H9 (cell line): ENCODE results near the gene CDH15. TPM values are rescaled to one million over a fixed set of nuclear protein-coding genes. Genes with fewer than 3 reads are reported as not detected.

Experiments
- DNase-seq: peaks from one replicate; pipeline ENCODE4 v3.0.0-alpha.2; 2017
- H2AFZ ChIP-seq: one replicate; pipeline ENCODE4 v1.6.1; 2013; ENCODE audit warnings: mild to moderate bottlenecking, low read length, control low read depth, moderate library complexity
- H2AK5ac ChIP-seq: 2 replicates; pipeline ENCODE4 v1.6.1; 2013; ENCODE audit warnings: low read length, control low read depth, mixed read lengths; ENCODE audit not compliant: insufficient read length
- H2BK120ac ChIP-seq: one replicate; pipeline ENCODE4 v1.6.1; 2013; ENCODE audit warnings: low read depth, mild to moderate bottlenecking, low read length, control low read depth, inconsistent platforms; ENCODE audit not compliant: poor library complexity, severe bottlenecking
- H2BK12ac ChIP-seq: 2 replicates; pipeline ENCODE4 v1.6.1; 2013; ENCODE audit warnings: low read length, control low read depth, mixed read lengths, low read depth; ENCODE audit not compliant: insufficient read length
- H2BK15ac ChIP-seq: 2 replicates; pipeline ENCODE4 v1.6.1; 2013; ENCODE audit warnings: low read depth, low read length, control low read depth
- H2BK20ac ChIP-seq: one replicate; pipeline ENCODE4 v1.6.1; 2013; ENCODE audit warnings: low read depth, mild to moderate bottlenecking, low read length, control low read depth, inconsistent platforms; ENCODE audit not compliant: poor library complexity, severe bottlenecking
- H2BK5ac ChIP-seq: 2 replicates; pipeline ENCODE4 v1.6.1; 2013; ENCODE audit warnings: low read length, control low read depth, mixed read lengths; ENCODE audit not compliant: insufficient read length
- H3K14ac ChIP-seq: 2 replicates; pipeline ENCODE4 v1.6.1; 2013; ENCODE audit warnings: low read length, control low read depth; ENCODE audit not compliant: insufficient read depth
- H3K18ac ChIP-seq: 2 replicates; pipeline ENCODE4 v1.6.1; 2013; ENCODE audit warnings: low read depth, mild to moderate bottlenecking, mixed read lengths, low read length, control low read depth; ENCODE audit not compliant: insufficient read length
- H3K23ac ChIP-seq: 2 replicates; pipeline ENCODE4 v1.6.1; 2013; ENCODE audit warnings: low read length, control low read depth, mixed read lengths, low read depth; ENCODE audit not compliant: insufficient read length
- H3K23me2 ChIP-seq: 2 replicates; pipeline ENCODE4 v1.6.1; 2013; ENCODE audit warnings: low read depth, mild to moderate bottlenecking, mixed read lengths, low read length, control low read depth; ENCODE audit not compliant: insufficient read length, poor library complexity, severe bottlenecking
- H3K27ac ChIP-seq: 2 replicates; pipeline ENCODE4 v1.5.1; 2013; ENCODE audit warnings: low read length, control low read depth, mixed read lengths, low read depth; ENCODE audit not compliant: insufficient read length
- H3K27me3 ChIP-seq: 2 replicates; pipeline ENCODE4 v1.6.1; 2013; ENCODE audit warnings: low read length, control low read depth, inconsistent platforms; ENCODE audit not compliant: insufficient read depth
- H3K4ac ChIP-seq: 2 replicates; pipeline ENCODE4 v1.6.1; 2013; ENCODE audit warnings: low read depth, mild to moderate bottlenecking, control low read depth, inconsistent platforms, low read length, moderate library complexity
- H3K4me1 ChIP-seq: 2 replicates; pipeline ENCODE4 v1.6.1; 2013; ENCODE audit warnings: low read length, control low read depth, inconsistent platforms; ENCODE audit not compliant: insufficient read depth
- H3K4me2 ChIP-seq: 2 replicates; pipeline ENCODE4 v1.6.1; 2013; ENCODE audit warnings: low read length, control low read depth, mixed read lengths; ENCODE audit not compliant: insufficient read length, insufficient read depth
- H3K56ac ChIP-seq: 2 replicates; pipeline ENCODE4 v1.6.1; 2013; ENCODE audit warnings: low read depth, mild to moderate bottlenecking, mixed read lengths, low read length, control low read depth; ENCODE audit not compliant: insufficient read length
- H3K79me1 ChIP-seq: 2 replicates; pipeline ENCODE4 v1.6.1; 2013; ENCODE audit warnings: low read depth, mild to moderate bottlenecking, moderate library complexity, low read length, control low read depth, inconsistent platforms; ENCODE audit not compliant: insufficient read depth, poor library complexity, severe bottlenecking
- H3K79me2 ChIP-seq: 2 replicates; pipeline ENCODE4 v1.6.1; 2013; ENCODE audit warnings: low read length, control low read depth, inconsistent platforms; ENCODE audit not compliant: insufficient read depth
- H3K9ac ChIP-seq: 2 replicates; pipeline ENCODE4 v1.6.1; 2013; ENCODE audit warnings: low read length, control low read depth, mixed read lengths; ENCODE audit not compliant: insufficient read length; ENCODE audit errors: extremely low read depth
- H3K9me3 ChIP-seq: one replicate; pipeline ENCODE4 v1.6.1; 2013; ENCODE audit warnings: low read depth, low read length, inconsistent platforms; ENCODE audit not compliant: control insufficient read depth
- H3T11ph ChIP-seq: one replicate; pipeline ENCODE4 v1.6.1; 2013; ENCODE audit warnings: mild to moderate bottlenecking, low read length, control low read depth, inconsistent platforms
- H4K20me1 ChIP-seq: one replicate; pipeline ENCODE4 v1.6.1; 2013; ENCODE audit not compliant: control insufficient read depth, insufficient read length, insufficient read depth
- H4K5ac ChIP-seq: 2 replicates; pipeline ENCODE4 v1.6.1; 2013; ENCODE audit warnings: low read depth, mild to moderate bottlenecking, mixed read lengths, low read length, control low read depth; ENCODE audit not compliant: insufficient read length
- H4K8ac ChIP-seq: replicated peaks from 2 replicates; pipeline ENCODE4 v1.6.1; 2013; ENCODE audit warnings: low read length, control low read depth, mixed read lengths, low read depth; ENCODE audit not compliant: insufficient read length
- H4K91ac ChIP-seq: 2 replicates; pipeline ENCODE4 v1.6.1; 2013; ENCODE audit warnings: low read depth, mild to moderate bottlenecking, moderate library complexity, mixed read lengths, low read length, control low read depth; ENCODE audit not compliant: insufficient read length
- H3K27ac Mint-ChIP-seq, 3 experiments: 2 replicates in 2 of 3; 3 replicates in 1 of 3; pipeline ENCODE4 v1.8.0; 2020 to 2021; ENCODE audit warnings: mixed read lengths in 3 of 3, mild to moderate bottlenecking in 1 of 3, moderate library complexity in 1 of 3
- H3K27me3 Mint-ChIP-seq: 2 replicates; pipeline ENCODE4 v1.8.0; 2021; ENCODE audit warnings: low read depth, mild to moderate bottlenecking, moderate library complexity, mixed read lengths
- H3K36me3 Mint-ChIP-seq, 3 experiments: 2 replicates in 2 of 3; 3 replicates in 1 of 3; pipeline ENCODE4 v1.8.0; 2020 to 2021; ENCODE audit warnings: low read depth in 3 of 3, mixed read lengths in 3 of 3; ENCODE audit not compliant: insufficient read depth in 1 of 3
- H3K4me1 Mint-ChIP-seq, 2 experiments: 2 replicates each; pipeline ENCODE4 v1.8.0; 2020; ENCODE audit warnings: mixed read lengths in 2 of 2
- H3K4me3 Mint-ChIP-seq, 2 experiments: 2 replicates in 1 of 2; 3 replicates in 1 of 2; pipeline ENCODE4 v1.8.0; 2020 to 2021; ENCODE audit warnings: mild to moderate bottlenecking in 2 of 2, mixed read lengths in 2 of 2, moderate library complexity in 1 of 2
- H3K9me3 Mint-ChIP-seq, 2 experiments: 2 replicates in 1 of 2; 3 replicates in 1 of 2; pipeline ENCODE4 v1.8.0; 2020; ENCODE audit warnings: mild to moderate bottlenecking in 2 of 2, mixed read lengths in 2 of 2, moderate library complexity in 1 of 2
- WGBS: extraction: QIAGEN DNeasy Blood & Tissue Kit; methylation state at CpG from one replicate; pipeline ENCODE4 v1.1.7; 2013; ENCODE audit warnings: missing lambda C conversion rate, low lambda C conversion rate, mixed read lengths; ENCODE audit not compliant: insufficient read length; ENCODE audit errors: extremely low coverage; 5-methylcytosine and 5-hydroxymethylcytosine counted together
- total RNA-seq: library from RNA; stranded (reverse); gene quantifications from 2 replicates; pipeline ENCODE4 v1.2.1, GENCODE V29; 2021
- TF ChIP-seq, protein P1 (sequence below): fragments of 200-600 bp; sonication (generic); conservative IDR thresholded peaks from 3 replicates; pipeline ENCODE4 v1.8.0; 2021; ENCODE audit warnings: antibody characterized with exemption, mild to moderate bottlenecking

Gene CDH15
- total RNA-seq, 1 experiment from 2014 or later = 0.28 TPM

DNA sequence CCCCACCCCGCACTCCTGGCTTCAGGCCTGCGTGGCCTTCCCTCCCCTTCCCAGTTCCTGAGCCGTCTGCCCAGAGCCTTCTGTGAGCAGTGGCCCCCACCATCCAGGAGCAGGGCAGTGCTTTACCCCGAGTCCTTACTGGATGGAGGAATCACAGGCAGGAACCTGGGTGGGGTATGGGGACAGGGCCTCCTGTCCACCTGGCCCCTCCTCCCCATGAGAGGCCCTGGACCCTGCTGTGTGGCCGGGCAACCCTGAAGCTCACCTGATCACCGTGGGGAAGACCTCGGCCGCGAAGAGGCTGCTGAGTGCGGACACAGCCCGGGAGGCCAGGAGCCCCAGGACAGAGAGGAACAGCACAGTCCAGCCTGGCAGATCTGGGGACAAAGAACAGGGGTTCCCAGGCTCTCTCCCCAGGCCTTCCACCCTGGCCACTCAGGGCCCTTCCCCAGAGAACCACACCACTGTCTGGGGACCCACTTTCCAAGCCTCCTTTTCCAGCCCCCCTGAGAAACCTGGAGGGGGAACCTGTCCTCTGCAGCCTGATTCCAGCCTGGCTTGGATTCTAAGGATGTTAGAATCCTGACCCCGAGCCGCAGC is 25.6 kb downstream of the CDH15 start:
- no peak overlapping the region for H2AFZ ChIP-seq
- no CpG with 5 or more reads among the region's 13 CpGs for WGBS
- H3K79me2 ChIP-seq = no peaks in the 10 kb centered on the region

More for the DNA sequence above, 25.6 kb downstream of the CDH15 start:
- Histone ChIP-seq H3K9ac (no peak overlapping the region), H2BK15ac (no peak overlapping the region), H3K56ac (no peak overlapping the region), H3K23me2 (peaks cover 10% of the 10 kb centered on the region), H3K4me1 (no peaks in the 10 kb centered on the region), H2BK5ac (no peak overlapping the region), H3K4ac (no peak overlapping the region), H3K4me2 (no peak overlapping the region), H3K14ac (no peak overlapping the region), H3K27me3 (no peaks in the 10 kb centered on the region; the same call in 1 of the 2 replicates), H2BK20ac (no peak overlapping the region), H4K20me1 (no peaks in the 10 kb centered on the region), H3K79me1 (no peaks in the 10 kb centered on the region), H3K9me3 (no peaks in the 10 kb centered on the region), H3K27ac (no peak overlapping the region), H3K18ac (no peak overlapping the region), H3T11ph (no peak overlapping the region), H4K5ac (no peak overlapping the region), H2BK120ac (no peak overlapping the region), H2BK12ac (no peak overlapping the region), H4K91ac (no peak overlapping the region), H2AK5ac (no peak overlapping the region), H3K23ac (no peak overlapping the region), H4K8ac (no peak overlapping the region)
- no peaks in the 10 kb centered on the region for H3K36me3 Mint-ChIP-seq
- H3K9me3 Mint-ChIP-seq = no peaks in the 10 kb centered on the region
- H3K4me1 Mint-ChIP-seq = peaks cover 6 to 9% of the 10 kb centered on the region in 2 experiments; a peak in 2 of 4 replicates
- peaks cover 31% of the 10 kb centered on the region for H3K27me3 Mint-ChIP-seq
- H3K27ac Mint-ChIP-seq = no peak overlapping the region; a peak in 1 of 7 replicates
- H3K4me3 Mint-ChIP-seq = no peak overlapping the region
- no peak for DNase-seq
- TF ChIP-seq, protein P1, sequence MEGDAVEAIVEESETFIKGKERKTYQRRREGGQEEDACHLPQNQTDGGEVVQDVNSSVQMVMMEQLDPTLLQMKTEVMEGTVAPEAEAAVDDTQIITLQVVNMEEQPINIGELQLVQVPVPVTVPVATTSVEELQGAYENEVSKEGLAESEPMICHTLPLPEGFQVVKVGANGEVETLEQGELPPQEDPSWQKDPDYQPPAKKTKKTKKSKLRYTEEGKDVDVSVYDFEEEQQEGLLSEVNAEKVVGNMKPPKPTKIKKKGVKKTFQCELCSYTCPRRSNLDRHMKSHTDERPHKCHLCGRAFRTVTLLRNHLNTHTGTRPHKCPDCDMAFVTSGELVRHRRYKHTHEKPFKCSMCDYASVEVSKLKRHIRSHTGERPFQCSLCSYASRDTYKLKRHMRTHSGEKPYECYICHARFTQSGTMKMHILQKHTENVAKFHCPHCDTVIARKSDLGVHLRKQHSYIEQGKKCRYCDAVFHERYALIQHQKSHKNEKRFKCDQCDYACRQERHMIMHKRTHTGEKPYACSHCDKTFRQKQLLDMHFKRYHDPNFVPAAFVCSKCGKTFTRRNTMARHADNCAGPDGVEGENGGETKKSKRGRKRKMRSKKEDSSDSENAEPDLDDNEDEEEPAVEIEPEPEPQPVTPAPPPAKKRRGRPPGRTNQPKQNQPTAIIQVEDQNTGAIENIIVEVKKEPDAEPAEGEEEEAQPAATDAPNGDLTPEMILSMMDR = no peak
